ENCODE results near the gene KRTAP20-2.

DNA sequence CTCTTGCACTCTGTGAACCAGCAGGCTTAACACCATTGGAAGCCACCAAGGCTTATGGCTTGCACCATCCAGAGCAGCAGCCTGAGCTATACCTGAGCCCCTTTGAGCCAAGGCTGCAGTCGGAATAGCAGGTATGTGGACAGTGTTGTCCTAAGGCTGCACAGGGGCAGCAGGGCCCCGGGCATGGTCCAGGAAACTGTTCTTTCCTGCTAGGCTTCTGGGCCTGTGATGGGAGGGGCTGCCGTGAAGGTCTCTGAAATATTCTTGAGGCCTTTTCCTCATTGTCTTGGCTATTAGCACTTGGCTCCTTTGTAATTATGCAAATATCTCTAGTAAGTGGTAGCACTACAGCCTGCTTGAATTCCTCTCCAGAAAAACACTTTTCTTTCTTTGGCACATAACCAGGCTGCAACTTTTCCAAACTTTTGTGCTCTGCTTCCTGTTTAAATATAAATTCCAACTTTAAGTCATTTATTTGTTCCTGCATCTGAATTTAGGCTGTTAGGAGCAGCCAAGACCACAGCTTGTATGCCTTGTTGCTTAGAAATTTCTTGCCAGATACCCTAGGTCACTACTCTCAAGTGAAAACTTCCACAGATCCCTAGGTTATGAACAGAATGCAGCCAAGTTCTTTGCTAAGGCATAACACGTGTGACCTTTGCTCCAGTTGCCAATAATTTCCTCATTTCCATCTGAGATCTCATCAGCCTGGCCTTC, 9.4 kb upstream of the KRTAP20-2 start:
- TF ChIP-seq RAD21 (IDR thresholded peaks at IDR 0.05; ENCODE audit: insufficient read depth, low read depth, low read length) (no peak), SREBF1 (IDR thresholded peaks at IDR 0.05; ENCODE audit: low read length) (no peak), STAT1 (conservative IDR thresholded peaks at IDR 0.05) (no peak), NR2C2 (IDR thresholded peaks at IDR 0.05; ENCODE audit: borderline replicate concordance, control insufficient read depth, insufficient read length, low read depth) (no peak), RCOR1 (conservative IDR thresholded peaks at IDR 0.05; ENCODE audit: low read depth, low read length) (no peak), SP1 (IDR thresholded peaks at IDR 0.05; ENCODE audit: low read depth, low read length) (no peak), SMC3 (IDR thresholded peaks at IDR 0.05; ENCODE audit: borderline replicate concordance, low read length) (no peak), NFYB (IDR thresholded peaks at IDR 0.05; ENCODE audit: insufficient read depth, low read depth, low read length) (no peak), IKZF1 (conservative IDR thresholded peaks at IDR 0.05) (no peak), CEBPB (IDR thresholded peaks at IDR 0.05; ENCODE audit: borderline replicate concordance in 1 of 2, low read depth in 2 of 2, low read length in 2 of 2) (no peak), POLR2AphosphoS5 (IDR thresholded peaks at IDR 0.05; ENCODE audit: low read length) (no peak)
- TF ChIP-seq, protein P1, sequence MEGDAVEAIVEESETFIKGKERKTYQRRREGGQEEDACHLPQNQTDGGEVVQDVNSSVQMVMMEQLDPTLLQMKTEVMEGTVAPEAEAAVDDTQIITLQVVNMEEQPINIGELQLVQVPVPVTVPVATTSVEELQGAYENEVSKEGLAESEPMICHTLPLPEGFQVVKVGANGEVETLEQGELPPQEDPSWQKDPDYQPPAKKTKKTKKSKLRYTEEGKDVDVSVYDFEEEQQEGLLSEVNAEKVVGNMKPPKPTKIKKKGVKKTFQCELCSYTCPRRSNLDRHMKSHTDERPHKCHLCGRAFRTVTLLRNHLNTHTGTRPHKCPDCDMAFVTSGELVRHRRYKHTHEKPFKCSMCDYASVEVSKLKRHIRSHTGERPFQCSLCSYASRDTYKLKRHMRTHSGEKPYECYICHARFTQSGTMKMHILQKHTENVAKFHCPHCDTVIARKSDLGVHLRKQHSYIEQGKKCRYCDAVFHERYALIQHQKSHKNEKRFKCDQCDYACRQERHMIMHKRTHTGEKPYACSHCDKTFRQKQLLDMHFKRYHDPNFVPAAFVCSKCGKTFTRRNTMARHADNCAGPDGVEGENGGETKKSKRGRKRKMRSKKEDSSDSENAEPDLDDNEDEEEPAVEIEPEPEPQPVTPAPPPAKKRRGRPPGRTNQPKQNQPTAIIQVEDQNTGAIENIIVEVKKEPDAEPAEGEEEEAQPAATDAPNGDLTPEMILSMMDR (IDR thresholded peaks at IDR 0.05 in 2 of 3, conservative IDR thresholded peaks at IDR 0.05 in 1 of 3; ENCODE audit: control insufficient read depth in 2 of 3, extremely low read depth in 1 of 3, insufficient read depth in 1 of 3, low read depth in 3 of 3, low read length in 3 of 3), result no peak
- TF ChIP-seq, protein P2, sequence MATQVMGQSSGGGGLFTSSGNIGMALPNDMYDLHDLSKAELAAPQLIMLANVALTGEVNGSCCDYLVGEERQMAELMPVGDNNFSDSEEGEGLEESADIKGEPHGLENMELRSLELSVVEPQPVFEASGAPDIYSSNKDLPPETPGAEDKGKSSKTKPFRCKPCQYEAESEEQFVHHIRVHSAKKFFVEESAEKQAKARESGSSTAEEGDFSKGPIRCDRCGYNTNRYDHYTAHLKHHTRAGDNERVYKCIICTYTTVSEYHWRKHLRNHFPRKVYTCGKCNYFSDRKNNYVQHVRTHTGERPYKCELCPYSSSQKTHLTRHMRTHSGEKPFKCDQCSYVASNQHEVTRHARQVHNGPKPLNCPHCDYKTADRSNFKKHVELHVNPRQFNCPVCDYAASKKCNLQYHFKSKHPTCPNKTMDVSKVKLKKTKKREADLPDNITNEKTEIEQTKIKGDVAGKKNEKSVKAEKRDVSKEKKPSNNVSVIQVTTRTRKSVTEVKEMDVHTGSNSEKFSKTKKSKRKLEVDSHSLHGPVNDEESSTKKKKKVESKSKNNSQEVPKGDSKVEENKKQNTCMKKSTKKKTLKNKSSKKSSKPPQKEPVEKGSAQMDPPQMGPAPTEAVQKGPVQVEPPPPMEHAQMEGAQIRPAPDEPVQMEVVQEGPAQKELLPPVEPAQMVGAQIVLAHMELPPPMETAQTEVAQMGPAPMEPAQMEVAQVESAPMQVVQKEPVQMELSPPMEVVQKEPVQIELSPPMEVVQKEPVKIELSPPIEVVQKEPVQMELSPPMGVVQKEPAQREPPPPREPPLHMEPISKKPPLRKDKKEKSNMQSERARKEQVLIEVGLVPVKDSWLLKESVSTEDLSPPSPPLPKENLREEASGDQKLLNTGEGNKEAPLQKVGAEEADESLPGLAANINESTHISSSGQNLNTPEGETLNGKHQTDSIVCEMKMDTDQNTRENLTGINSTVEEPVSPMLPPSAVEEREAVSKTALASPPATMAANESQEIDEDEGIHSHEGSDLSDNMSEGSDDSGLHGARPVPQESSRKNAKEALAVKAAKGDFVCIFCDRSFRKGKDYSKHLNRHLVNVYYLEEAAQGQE (IDR thresholded peaks at IDR 0.05; ENCODE audit: low read depth, low read length), result no peak
